Kidney tubule cell (primary cell): ENCODE measurements around the gene PHETA1.
A peak's percentile ranks its signal among the peaks of the same experiment; 100 is the strongest.

Experiments
- DNase-seq: peaks from one replicate; pipeline ENCODE4 v3.0.0-alpha.2; 2018; ENCODE audit warnings: low spot score

PHETA1 gene, protein sequence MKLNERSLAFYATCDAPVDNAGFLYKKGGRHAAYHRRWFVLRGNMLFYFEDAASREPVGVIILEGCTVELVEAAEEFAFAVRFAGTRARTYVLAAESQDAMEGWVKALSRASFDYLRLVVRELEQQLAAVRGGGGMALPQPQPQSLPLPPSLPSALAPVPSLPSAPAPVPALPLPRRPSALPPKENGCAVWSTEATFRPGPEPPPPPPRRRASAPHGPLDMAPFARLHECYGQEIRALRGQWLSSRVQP

GRCh38 chr12:111368788-111369495, at the start of gene PHETA1:
TSS of gene PHETA1 (minus strand) at chr12:111369095. CDS start at chr12:111363427, 5,668 bp downstream.
- peak; percentile 89 for DNase-seq

GRCh38 chr12:111418594-111418880, 49.6 kb upstream of the PHETA1 start:
- no peak for DNase-seq

GRCh38 chr12:111417784-111418593, 49.1 kb upstream of the PHETA1 start:
- DNase-seq, result no peak

- DNase-seq, result no peak
Observed at GRCh38 chr12:111417290-111417689, 48.4 kb upstream of the PHETA1 start.

GRCh38 chr12:111414711-111415252, 45.9 kb upstream of the PHETA1 start:
- DNase-seq, result no peak

GRCh38 chr12:111413442-111414086, 44.7 kb upstream of the PHETA1 start:
- peak; percentile 83 for DNase-seq

DNA sequence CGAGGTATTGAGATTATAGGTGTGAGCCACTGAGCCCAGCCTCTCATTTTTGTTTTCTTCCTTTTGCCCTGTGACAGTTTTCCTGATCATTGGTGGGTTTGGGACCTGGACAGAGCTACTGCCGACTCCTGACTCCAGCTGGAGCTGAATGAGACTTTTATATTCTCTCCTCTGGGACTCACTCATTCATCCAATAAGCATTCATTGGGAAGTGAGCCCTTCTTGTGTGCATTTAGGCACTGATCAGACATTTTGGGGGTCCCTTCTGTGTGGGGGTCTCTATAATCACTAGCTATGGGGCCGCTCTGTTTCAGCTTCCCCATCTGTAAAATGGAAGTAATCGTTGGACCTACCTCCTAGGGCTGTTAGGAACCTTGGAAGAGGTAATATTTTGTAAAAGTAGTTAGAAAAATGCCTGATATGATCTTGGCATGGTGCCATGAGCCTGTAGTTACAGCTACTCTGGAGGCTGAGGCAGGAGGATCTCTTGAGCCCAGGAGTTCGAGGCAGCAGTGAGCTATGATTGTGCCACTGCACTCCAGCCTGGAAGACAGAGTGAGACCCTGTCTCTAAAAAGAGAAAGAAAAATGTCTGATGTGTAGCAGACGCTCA, 44.0 kb upstream of the PHETA1 start:
- DNase-seq, result no peak

- DNase-seq, result peak; percentile 63
Observed at GRCh38 chr12:111412007-111412829, 43.3 kb upstream of the PHETA1 start.

DNA sequence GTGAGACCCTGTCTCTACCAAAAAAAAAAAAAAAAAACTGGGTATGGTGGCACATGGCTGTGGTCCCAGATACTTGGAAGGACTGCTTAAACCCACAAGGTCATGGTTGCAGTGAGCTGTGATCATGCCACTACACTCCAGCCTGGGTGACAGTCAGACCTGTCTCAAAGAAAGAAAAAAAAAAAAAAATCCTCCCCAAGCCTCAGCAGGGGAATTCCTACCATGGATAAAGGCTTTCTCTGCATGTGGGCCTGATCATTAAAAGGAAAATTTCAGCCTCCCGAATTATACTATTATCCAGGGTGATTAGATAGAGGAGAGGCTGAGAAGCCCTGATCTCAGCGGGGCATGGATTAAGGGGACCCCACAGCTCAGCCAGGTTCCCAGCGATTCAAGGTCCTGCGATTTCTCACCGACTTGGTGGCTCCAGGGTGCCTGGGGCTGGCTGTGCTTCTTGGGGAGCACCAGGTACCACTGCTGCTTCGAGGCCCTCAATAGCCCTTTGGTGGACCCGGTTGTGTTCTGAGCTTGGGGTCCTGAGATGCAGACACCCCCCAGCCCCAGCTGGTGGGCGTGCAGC, 42.4 kb upstream of the PHETA1 start:
- no peak for DNase-seq

DNA sequence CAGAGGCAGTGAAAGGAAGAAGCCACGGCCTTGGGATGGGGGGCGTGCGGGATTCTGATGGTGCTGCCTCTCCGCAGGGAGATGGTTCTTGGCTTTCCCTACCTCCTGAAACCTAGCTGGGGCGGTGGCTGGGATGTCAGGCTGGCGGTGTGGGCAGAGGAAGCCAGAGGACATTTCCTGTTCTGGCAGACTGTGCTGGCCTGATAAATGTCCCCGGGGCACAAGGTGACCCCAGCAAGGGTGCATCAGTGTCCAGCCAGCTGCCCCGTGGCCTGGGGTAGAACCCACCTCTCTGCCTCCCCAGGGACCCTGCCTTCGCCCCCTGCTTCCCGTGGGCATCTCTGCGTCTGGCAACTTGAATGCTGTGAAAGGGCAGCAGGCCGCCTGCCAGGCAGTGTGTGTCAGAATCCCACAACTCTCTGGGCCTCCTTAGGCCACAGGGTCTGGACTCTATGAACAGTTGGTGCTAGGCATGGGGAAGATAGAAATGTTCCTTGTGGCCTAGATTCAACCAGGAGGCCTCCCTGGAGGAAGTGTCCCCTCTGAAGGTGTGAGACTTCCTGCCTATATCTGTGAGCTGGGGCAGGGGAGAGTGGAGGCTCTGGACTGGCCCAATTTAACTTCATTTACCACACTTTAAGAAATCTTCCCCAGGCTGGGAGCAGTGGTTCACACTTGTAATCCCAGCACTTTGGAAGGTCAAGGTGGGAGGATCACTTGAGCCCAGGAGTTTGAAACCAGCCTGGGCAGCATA, 41.7 kb upstream of the PHETA1 start:
- DNase-seq, result no peak

- peak; percentile 36 for DNase-seq
Observed at GRCh38 chr12:111409780-111410430, 41.0 kb upstream of the PHETA1 start.

- no peak for DNase-seq
Observed at GRCh38 chr12:111409403-111409779, 40.5 kb upstream of the PHETA1 start.

GRCh38 chr12:111408686-111409402, 39.9 kb upstream of the PHETA1 start:
- no peak for DNase-seq

DNA sequence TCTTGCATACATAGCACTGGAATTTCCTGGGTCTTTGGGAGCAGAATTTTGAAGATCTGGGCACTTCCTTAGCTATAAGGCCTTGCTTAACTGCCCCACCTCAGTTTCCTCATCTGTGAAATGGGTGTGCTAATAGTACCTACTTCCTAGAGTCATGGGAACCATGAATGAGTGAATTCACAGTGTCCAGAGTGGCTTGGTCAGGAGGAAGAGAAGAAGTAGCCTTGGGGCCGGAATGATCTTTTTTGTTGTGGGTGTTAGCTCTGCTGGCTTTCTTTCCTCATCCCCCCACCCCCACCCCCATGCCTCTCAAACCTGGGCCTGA, 39.2 kb upstream of the PHETA1 start:
- DNase-seq, result no peak

- DNase-seq, result no peak
Observed at GRCh38 chr12:111407377-111408115, 38.7 kb upstream of the PHETA1 start.

- no peak for DNase-seq
Observed at GRCh38 chr12:111406474-111407376, 37.8 kb upstream of the PHETA1 start.

DNA sequence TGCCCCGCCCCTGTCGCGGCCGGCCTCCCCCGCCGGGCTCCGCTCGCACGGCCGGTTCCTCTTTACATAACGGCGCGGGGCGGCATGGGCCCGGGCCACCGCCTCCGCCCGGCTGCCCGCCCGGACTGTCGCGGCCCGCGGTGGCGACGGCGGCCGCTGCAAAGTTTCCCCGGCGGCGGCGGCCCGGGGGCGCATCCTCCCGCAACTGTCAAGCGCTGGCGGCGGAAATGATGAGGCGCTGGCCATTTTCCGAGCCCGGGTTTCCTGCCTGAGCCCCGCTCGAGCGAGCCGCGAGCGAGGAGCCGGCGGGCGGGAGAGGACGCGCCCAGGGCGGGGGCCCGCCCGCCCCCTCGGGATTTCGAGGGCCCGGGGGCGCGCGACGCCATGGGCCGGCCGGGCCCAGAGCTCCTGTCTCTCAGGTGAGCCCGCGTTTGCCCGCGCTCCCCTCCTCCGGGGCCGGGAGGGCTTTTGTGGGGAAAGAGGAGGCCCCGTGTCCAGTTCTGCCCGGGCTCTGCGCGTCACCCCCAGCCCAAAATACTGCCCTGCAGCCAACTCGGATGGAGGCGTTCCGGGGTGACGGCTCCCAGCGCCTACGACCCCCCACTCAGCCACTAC, 37.1 kb upstream of the PHETA1 start, which contains the start of gene SH2B3:
TSS of gene SH2B3 (plus strand) at position 65 of the 615 bp plus-strand sequence. CDS start 12,223 bp downstream, outside the sequence.
- no peak for DNase-seq
